GM23338 (cell line): ENCODE data around the gene TLR6. TPM values are rescaled to one million over a fixed set of nuclear protein-coding genes. Genes with fewer than 3 reads are reported as not detected.

Source experiments
- ATAC-seq: fragments of 200-7000 bp; cut with Tn5 transposase; 3 replicates; pipeline ENCODE4 v1.9.1; 2020
- DNase-seq: peaks from one replicate; pipeline ENCODE4 v3.0.0-alpha.2; 2015; ENCODE audit warnings: low spot score
- H2AFZ ChIP-seq: fragments of 200-600 bp; sonication (generic); 2 replicates; pipeline ENCODE4 v1.8.0; 2016; ENCODE audit warnings: antibody characterized with exemption, mild to moderate bottlenecking, moderate library complexity
- H3F3A ChIP-seq: fragments of 200-600 bp; sonication (generic); replicated peaks from 2 replicates; pipeline ENCODE4 v1.8.0; 2017; ENCODE audit warnings: antibody characterized with exemption, mixed run types, low read depth
- H3K27ac ChIP-seq: fragments of 200-600 bp; sonication (generic); 2 replicates; pipeline ENCODE4 v1.6.1; 2016; ENCODE audit warnings: low read depth
- H3K27me3 ChIP-seq: fragments of 200-600 bp; sonication (generic); 2 replicates; pipeline ENCODE4 v1.8.0; 2016; ENCODE audit warnings: mild to moderate bottlenecking, mixed run types, moderate library complexity; ENCODE audit not compliant: insufficient read depth
- H3K36me3 ChIP-seq: fragments of 200-600 bp; sonication (generic); 2 replicates; pipeline ENCODE4 v1.8.0; 2016; ENCODE audit warnings: mild to moderate bottlenecking; ENCODE audit not compliant: insufficient read depth
- H3K4me1 ChIP-seq: fragments of 200-600 bp; sonication (generic); 2 replicates; pipeline ENCODE4 v1.8.0; 2016; ENCODE audit warnings: mild to moderate bottlenecking, moderate library complexity; ENCODE audit not compliant: insufficient read depth
- H3K4me2 ChIP-seq: fragments of 200-600 bp; sonication (generic); 2 replicates; pipeline ENCODE4 v1.7.1; 2017; ENCODE audit warnings: mixed run types
- H3K4me3 ChIP-seq: fragments of 200-600 bp; sonication (generic); 2 replicates; pipeline ENCODE4 v1.6.1; 2016; ENCODE audit warnings: mixed run types
- H3K79me2 ChIP-seq: fragments of 200-600 bp; sonication (generic); replicated peaks from 2 replicates; pipeline ENCODE4 v1.8.0; 2017; ENCODE audit warnings: mild to moderate bottlenecking; ENCODE audit not compliant: insufficient read depth
- H3K9me2 ChIP-seq: fragments of 200-600 bp; sonication (generic); 2 replicates; pipeline ENCODE4 v1.8.0; 2017; ENCODE audit not compliant: insufficient read depth
- H4K20me1 ChIP-seq: fragments of 200-600 bp; sonication (generic); replicated peaks from 2 replicates; pipeline ENCODE4 v1.8.0; 2017; ENCODE audit warnings: mild to moderate bottlenecking; ENCODE audit not compliant: insufficient read depth
- H3K27ac Mint-ChIP-seq: 2 replicates; pipeline ENCODE4 v1.8.0; 2020; ENCODE audit warnings: inconsistent platforms, mild to moderate bottlenecking, moderate library complexity, mixed read lengths
- H3K27me3 Mint-ChIP-seq: 3 replicates; pipeline ENCODE4 v1.8.0; 2022; ENCODE audit warnings: low read depth, mild to moderate bottlenecking, moderate library complexity, mixed read lengths, inconsistent platforms; ENCODE audit not compliant: insufficient read depth, poor library complexity
- H3K36me3 Mint-ChIP-seq: 3 replicates; pipeline ENCODE4 v1.8.0; 2021; ENCODE audit warnings: low read depth, mild to moderate bottlenecking, inconsistent platforms, moderate library complexity, mixed read lengths
- H3K4me1 Mint-ChIP-seq: 3 replicates; pipeline ENCODE4 v1.8.0; 2020; ENCODE audit warnings: mild to moderate bottlenecking, inconsistent platforms, mixed read lengths
- H3K4me3 Mint-ChIP-seq: 3 replicates; pipeline ENCODE4 v1.8.0; 2021; ENCODE audit warnings: moderate library complexity, mild to moderate bottlenecking, inconsistent platforms, mixed read lengths
- H3K9me3 Mint-ChIP-seq: 3 replicates; pipeline ENCODE4 v1.8.0; 2020; ENCODE audit warnings: moderate library complexity, mild to moderate bottlenecking, inconsistent platforms, mixed read lengths
- CREB1 ChIP-seq: fragments of 250-450 bp; sonication (Bioruptor Pico); IDR thresholded peaks from 2 replicates; pipeline ENCODE4 v1.5.0; 2020; ENCODE audit warnings: low read depth, mild to moderate bottlenecking, moderate library complexity
- CTCF ChIP-seq, 2 experiments: fragments of 200-600 bp in 1 of 2; sonication (generic) in 1 of 2; conservative IDR thresholded peaks; 2 replicates each; pipeline versions ENCODE4 v1.5.1 to v1.6.1; 2016 to 2017; ENCODE audit warnings: antibody characterized with exemption in 2 of 2, low read depth in 2 of 2, mild to moderate bottlenecking in 2 of 2, moderate library complexity in 1 of 2
- ETS1 ChIP-seq: IDR thresholded peaks from 2 replicates; pipeline ENCODE4 v1.6.1; 2016; ENCODE audit warnings: antibody characterized with exemption
- EZH2 ChIP-seq: fragments of 200-600 bp; sonication (generic); IDR thresholded peaks from one replicate; pipeline ENCODE4 v1.8.0; 2017; ENCODE audit warnings: antibody characterized with exemption, mild to moderate bottlenecking, low read depth; ENCODE audit not compliant: unreplicated experiment
- EZH2phosphoT487 ChIP-seq: fragments of 200-600 bp; sonication (generic); IDR thresholded peaks from one replicate; pipeline ENCODE4 v1.8.1; 2018; ENCODE audit warnings: antibody characterized with exemption; ENCODE audit not compliant: unreplicated experiment
- POLR2AphosphoS5 ChIP-seq: IDR thresholded peaks from 2 replicates; pipeline ENCODE4 v1.6.1; 2016; ENCODE audit warnings: antibody characterized with exemption, low read depth
- REST ChIP-seq: IDR thresholded peaks from one replicate; pipeline ENCODE4 v1.6.1; 2018; ENCODE audit warnings: antibody characterized with exemption; ENCODE audit not compliant: unreplicated experiment
- STAT1 ChIP-seq: IDR thresholded peaks from one replicate; pipeline ENCODE4 v1.6.1; 2016; ENCODE audit warnings: antibody characterized with exemption; ENCODE audit not compliant: unreplicated experiment
- ZNF114 ChIP-seq: fragments of 250-450 bp; sonication (Bioruptor Pico); IDR thresholded peaks from 2 replicates; pipeline ENCODE4 v1.5.0; 2020; ENCODE audit warnings: mild to moderate bottlenecking, moderate library complexity
- ZNF331 ChIP-seq: fragments of 250-450 bp; sonication (Bioruptor Pico); IDR thresholded peaks from 2 replicates; pipeline ENCODE4 v1.5.0; 2020; ENCODE audit warnings: low read depth, mild to moderate bottlenecking, moderate library complexity
- polyA plus RNA-seq: library from polyadenylated mRNA; unstranded; fragments of >200 nt; fragmentation: Nextera tagmentation; extraction: Ambion mirVana; gene quantifications from 2 replicates; pipeline ENCODE4 v1.2.1, GENCODE V29; 2016
- total RNA-seq: library from RNA; depleted of rRNA; stranded (reverse); fragments of >200 nt; shearing (Covaris generic); gene quantifications from 2 replicates; pipeline ENCODE4 v1.2.3, GENCODE V29; 2014

The TLR6 gene
- total and polyA plus RNA-seq, 2 experiments from 2014 or later = 0.14 TPM; not detected in 1

GRCh38 chr4:38904090-38904666 lies 47.6 kb upstream of the TLR6 start:
- peaks cover 6% of the 10 kb centered on the region for H3K27me3 Mint-ChIP-seq
- peak; percentile 7 for DNase-seq
- no peaks in the 10 kb centered on the region for H3F3A ChIP-seq
- H4K20me1 ChIP-seq = no peaks in the 10 kb centered on the region; the same call in 1 of the 2 replicates
- no peak overlapping the region for H2AFZ ChIP-seq
- H3K36me3 Mint-ChIP-seq = no peaks in the 10 kb centered on the region
- H3K4me2 ChIP-seq = no peak overlapping the region
- H3K4me3 ChIP-seq = no peak overlapping the region
- no peaks in the 10 kb centered on the region for H3K9me2 ChIP-seq
- H3K27ac ChIP-seq = no peak overlapping the region
- TF ChIP-seq ZNF114 (CRISPR knock-in tag) = no peak
- TF ChIP-seq EZH2 = no peak
- TF ChIP-seq REST = no peak
- no peak for TF ChIP-seq EZH2phosphoT487
- no peak for TF ChIP-seq ZNF331
- no peak for TF ChIP-seq POLR2AphosphoS5
- no peak for TF ChIP-seq CREB1 (CRISPR knock-in tag)
- TF ChIP-seq ETS1 = no peak
- no peaks in the 10 kb centered on the region for H3K79me2 ChIP-seq
- no peaks in the 10 kb centered on the region for H3K9me3 Mint-ChIP-seq
- peaks cover 5% of the 10 kb centered on the region for H3K4me1 ChIP-seq
- H3K4me3 Mint-ChIP-seq = no peak overlapping the region
- no peaks in the 10 kb centered on the region for H3K36me3 ChIP-seq
- H3K27me3 ChIP-seq = no peaks in the 10 kb centered on the region
- peak overlapping the region; percentile 78; the same call in 1 of the 2 replicates for H3K27ac Mint-ChIP-seq
- H3K4me1 Mint-ChIP-seq = peaks cover 5% of the 10 kb centered on the region; the same call in 2 of the 3 replicates
- ATAC-seq = no peak

GRCh38 chr4:38902695-38903094 lies 46.1 kb upstream of the TLR6 start:
- no peak overlapping the region for H2AFZ ChIP-seq
- H4K20me1 ChIP-seq = no peaks in the 10 kb centered on the region; the same call in 1 of the 2 replicates
- no peaks in the 10 kb centered on the region for H3K36me3 Mint-ChIP-seq
- peaks cover 5% of the 10 kb centered on the region for H3K4me1 ChIP-seq
- H3K4me1 Mint-ChIP-seq = peaks cover 5% of the 10 kb centered on the region; the same call in 2 of the 3 replicates
- no peak overlapping the region for H3K4me3 Mint-ChIP-seq
- H3K79me2 ChIP-seq = no peaks in the 10 kb centered on the region
- no peak overlapping the region for H3K27ac Mint-ChIP-seq
- no peaks in the 10 kb centered on the region for H3K9me2 ChIP-seq
- DNase-seq = peak; percentile 33
- no peaks in the 10 kb centered on the region for H3K36me3 ChIP-seq
- no peak overlapping the region for H3K4me2 ChIP-seq
- H3K27me3 ChIP-seq = no peaks in the 10 kb centered on the region
- H3K9me3 Mint-ChIP-seq = no peaks in the 10 kb centered on the region
- H3K27ac ChIP-seq = no peak overlapping the region
- peaks cover 6% of the 10 kb centered on the region for H3K27me3 Mint-ChIP-seq
- no peaks in the 10 kb centered on the region for H3F3A ChIP-seq
- H3K4me3 ChIP-seq = no peak overlapping the region
- no peak for TF ChIP-seq STAT1
- peak in 1 of 2 experiments; percentile 51; a peak in 3 of 4 replicates for TF ChIP-seq CTCF (conservative IDR thresholded peaks at IDR 0.05; ENCODE audit: low read depth in 2 of 2)
- no peak; the same call in 2 of the 3 replicates for ATAC-seq
